GM18511 (cell line): Measurements from ENCODE around the gene FARP2.

Experiments used
- ATAC-seq: cut with Tn5 transposase; IDR thresholded peaks from one replicate; pipeline ENCODE4 v1.9.1; 2021; ENCODE audit warnings: mild to moderate bottlenecking, moderate library complexity; ENCODE audit not compliant: unreplicated experiment

Gene FARP2

GRCh38 chr2:241483305-241483704, 127.2 kb downstream of the FARP2 start:
- ATAC-seq = no peak

GRCh38 chr2:241485172-241485911, 129.3 kb downstream of the FARP2 start:
- ATAC-seq = no peak

- ATAC-seq = no peak
These were observed 133.0 kb downstream of the FARP2 start for GRCh38 chr2:241489088-241489487.

- no peak for ATAC-seq
These were observed 133.9 kb downstream of the FARP2 start for GRCh38 chr2:241489733-241490680.

- ATAC-seq = no peak
These were observed 134.9 kb downstream of the FARP2 start for GRCh38 chr2:241490825-241491506.

- ATAC-seq = no peak
These were observed 135.6 kb downstream of the FARP2 start for GRCh38 chr2:241491549-241492173.

GRCh38 chr2:241492174-241492565, 136.1 kb downstream of the FARP2 start:
- ATAC-seq = no peak

- no peak for ATAC-seq
These were observed 137.0 kb downstream of the FARP2 start for GRCh38 chr2:241493092-241493491.

- ATAC-seq = no peak
These were observed 138.3 kb downstream of the FARP2 start for GRCh38 chr2:241494311-241494908.

GRCh38 chr2:241495172-241496002, 139.3 kb downstream of the FARP2 start:
- ATAC-seq = no peak

- no peak for ATAC-seq
These were observed 140.1 kb downstream of the FARP2 start for GRCh38 chr2:241496003-241496707.

- ATAC-seq = no peak
These were observed 141.1 kb downstream of the FARP2 start for GRCh38 chr2:241496904-241497877.

- ATAC-seq = no peak
These were observed 142.3 kb downstream of the FARP2 start for GRCh38 chr2:241498115-241499070.

- ATAC-seq = no peak
These were observed 143.3 kb downstream of the FARP2 start for GRCh38 chr2:241499146-241499965.

- no peak for ATAC-seq
These were observed 143.9 kb downstream of the FARP2 start for GRCh38 chr2:241500016-241500415.

GRCh38 chr2:241500431-241500975, 144.4 kb downstream of the FARP2 start:
- ATAC-seq = no peak
